Fibroblast of skin of left biceps (primary cell): Measurements from ENCODE around the gene CYSRT1.

Source experiments
- DNase-seq, 2 experiments: peaks; one replicate each; pipeline ENCODE4 v3.0.0-alpha.2; 2013; ENCODE audit warnings: low read depth in 2 of 2

Gene CYSRT1

DNA sequence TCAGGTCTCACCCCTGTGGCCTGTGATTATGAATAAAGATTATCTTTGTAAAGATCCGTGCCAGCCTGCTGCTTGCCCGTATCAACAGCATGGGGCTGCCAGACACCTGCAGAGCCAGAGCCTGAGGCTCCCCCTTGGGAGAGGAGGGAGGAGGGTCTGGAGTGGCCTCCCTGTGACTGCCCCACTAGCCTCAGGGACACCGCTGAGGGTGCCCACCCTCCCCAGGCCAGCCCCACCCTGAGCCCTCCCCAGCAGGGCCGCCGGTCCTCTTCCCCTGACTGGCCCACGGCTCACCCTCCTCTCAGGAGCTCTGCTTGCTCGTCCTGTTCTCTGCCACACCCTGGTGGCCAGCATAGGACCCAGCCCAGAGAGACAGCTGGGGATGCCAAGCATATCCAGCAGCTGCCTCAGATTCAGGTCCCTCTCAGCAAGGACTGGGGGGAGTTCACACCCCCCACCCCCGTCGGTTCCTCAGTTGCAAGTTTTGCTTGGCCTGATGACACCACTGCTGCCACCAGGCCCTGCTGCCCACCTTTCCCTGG is 34.6 kb upstream of the CYSRT1 start:
- DNase-seq, result no peak

DNA sequence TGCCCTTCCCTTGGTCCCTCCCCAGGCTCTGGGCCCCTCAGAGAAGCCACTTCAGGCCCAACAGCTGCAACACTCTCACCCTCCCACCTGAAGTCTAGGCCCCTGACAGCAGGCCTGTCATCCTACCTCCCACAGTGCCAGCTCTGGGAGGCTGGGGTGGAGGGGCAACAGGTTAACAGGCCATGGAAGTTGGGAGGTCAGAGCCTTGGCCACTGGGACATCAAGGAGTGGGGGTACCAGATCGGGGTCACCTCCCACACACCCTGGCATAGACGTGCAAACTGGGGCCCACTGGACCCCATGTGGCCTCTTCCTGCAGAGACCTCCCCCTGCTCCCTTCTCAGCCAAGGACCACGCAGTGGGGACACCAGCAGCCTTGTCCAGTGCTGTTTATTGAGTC is 33.7 kb upstream of the CYSRT1 start:
- no peak for DNase-seq

DNA sequence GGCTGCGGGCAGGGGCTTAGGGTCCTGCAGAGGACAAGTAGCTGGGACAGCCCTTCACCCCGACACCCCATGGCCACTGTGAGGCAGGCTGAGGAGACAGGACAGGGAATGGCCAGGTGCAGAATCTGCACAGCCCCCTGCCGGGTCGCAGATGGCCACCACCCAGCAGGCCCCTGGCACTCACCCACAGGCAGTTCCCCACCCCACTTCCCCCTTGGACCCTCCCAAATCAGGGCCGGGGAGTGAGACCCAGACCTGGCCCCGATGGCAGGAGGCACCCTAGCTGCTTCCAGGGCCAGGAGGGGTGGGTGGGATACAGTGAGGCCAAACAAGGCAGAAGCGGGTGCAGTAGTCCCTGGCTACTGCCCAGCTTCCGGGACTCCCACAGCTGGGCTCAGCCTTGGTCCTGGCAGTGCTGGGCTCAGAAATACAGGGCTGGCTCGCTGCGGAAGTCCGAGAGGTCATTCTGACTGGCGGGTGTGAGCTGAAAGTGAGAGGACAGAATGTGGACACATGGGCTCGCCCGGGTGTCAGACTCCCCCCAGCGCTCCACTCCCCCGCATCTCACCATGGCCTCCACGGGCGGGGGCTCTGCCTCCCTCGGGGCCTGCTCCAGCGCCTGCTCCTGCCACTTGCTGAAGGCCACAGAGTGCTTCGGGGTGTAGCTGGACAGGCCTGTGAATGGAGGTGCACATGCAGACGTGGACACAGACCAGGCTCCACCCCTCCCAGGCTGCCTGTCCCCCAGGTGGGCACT is 33.1 kb upstream of the CYSRT1 start:
- no peak for DNase-seq

- no peak for DNase-seq
Measured at GRCh38 chr9:137192448-137192780, 32.6 kb upstream of the CYSRT1 start.

DNA sequence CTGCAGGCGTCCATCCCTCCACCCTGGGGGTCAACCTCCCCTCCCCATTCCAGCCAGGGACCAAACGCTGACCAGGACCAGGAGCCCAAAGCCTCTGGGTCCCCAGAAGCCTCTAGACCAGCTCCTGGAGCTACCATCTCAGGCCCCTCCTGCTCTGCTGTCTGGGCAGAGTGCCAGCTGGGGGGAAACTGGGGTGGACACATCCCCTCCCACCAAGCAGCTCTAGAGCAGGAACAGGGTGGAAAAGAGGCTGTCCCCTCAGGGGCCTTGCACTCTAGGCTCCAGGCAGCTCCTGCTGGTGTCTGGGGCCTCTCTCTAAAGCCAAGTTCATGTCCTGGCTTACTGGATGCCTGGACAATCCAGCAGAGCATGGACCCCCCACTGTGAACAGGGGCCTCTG is 32.1 kb upstream of the CYSRT1 start:
- DNase-seq, result no peak

DNA sequence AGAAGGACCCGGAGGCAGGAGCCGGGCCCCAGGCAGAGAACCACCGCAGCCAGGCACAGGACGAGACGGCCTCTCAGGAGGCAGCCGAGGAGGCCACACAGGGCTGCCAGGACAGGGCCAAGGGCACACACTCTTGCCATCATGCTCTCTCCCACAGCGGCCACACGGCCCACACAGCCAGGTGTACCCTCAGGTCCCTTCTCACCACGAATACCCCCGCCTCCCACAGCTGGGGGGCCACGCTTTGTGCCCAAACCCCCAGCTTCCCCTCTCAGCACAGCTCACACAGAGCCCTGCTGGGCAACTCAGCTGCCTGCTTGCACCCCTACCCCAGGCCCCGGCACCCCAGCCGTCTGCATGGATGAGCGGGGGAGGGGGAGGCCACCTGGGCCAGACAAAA is 31.2 kb upstream of the CYSRT1 start:
- DNase-seq, result no peak

DNA sequence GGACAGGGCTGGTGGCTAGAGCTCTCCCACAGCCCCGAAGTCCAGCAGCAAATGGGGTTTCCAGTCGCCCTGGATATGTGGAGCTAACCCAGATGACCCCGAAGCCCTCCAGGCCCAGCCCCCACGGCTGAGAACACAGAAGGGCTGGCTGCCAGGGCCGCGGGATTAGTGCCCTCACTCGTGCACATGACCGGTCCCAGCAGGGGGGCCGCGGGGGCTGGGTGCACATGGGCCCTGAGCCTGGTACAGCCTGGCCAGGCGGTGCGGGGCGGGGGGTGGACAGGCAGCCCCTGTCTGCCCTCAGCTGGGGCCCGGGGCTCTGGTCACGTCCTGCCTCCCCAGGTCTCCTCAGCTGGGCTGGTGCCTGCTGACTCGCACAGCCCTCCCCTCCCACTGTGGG is 30.6 kb upstream of the CYSRT1 start:
- DNase-seq, result no peak

DNA sequence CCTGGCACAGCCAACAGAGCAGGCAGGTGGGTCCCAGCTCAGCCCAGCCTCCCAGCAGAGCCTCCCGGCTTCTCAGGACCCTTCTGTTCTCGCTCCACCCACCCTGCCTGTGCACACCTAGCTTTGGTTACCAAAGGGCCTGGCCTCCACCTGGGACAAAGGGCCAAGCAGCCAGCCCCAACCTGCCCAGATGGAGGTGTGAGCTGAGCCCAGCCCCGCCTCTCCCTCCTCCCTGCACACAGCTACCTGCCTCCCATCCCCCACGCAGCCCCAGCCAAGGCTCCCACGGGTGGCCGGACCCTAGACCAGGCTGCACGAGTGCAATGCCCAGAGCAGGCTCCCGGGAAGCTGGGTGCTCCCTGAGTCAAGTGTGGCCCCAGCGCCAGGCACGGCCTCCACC is 30.1 kb upstream of the CYSRT1 start:
- DNase-seq, result no peak

GRCh38 chr9:137195525-137196220 is 29.3 kb upstream of the CYSRT1 start:
- DNase-seq, result no peak

DNA sequence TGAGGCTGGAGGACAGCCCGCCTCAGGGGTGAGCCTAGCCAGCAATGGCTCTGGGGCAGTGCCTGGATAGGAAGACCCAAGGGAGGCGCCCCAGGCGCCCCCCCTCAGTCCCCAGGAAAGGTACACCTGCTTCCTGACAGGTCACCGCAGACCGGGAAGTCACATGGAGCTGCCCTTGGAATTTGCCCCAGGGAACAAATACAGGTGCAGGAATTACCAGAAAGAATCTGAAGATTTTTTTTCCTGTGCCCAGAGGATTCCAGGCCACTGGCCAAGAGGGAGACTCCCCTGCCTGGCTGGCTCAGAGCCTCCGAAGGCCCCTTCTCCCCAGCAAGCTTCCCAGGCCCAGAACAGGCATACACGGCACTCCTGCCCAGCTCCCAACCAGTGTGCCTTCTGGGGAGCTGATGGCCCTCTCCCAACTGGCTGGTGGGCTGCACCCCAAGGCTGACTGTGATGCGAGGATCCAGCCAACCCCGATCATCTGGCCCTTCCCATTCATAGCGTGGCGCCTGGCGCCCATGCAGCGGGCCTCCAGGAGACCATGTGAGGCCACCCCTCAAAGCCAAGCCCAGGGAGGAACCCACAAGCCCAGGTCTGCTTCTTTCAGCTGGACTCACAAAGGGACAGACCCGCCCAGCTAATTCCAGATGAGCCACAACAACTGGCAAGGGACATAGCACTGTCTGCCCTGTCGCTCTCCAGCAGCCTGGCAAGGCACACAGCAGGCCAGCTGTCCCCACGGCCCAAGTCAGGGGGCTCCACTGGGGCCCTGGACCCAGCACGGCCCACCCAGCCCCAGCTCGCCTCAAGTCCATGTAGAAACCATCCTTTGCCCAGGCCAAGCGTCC is 26.7 kb upstream of the CYSRT1 start:
- DNase-seq, result no peak

- DNase-seq, result no peak
Measured at GRCh38 chr9:137198902-137199283, 26.1 kb upstream of the CYSRT1 start.

GRCh38 chr9:137199411-137200121 is 25.4 kb upstream of the CYSRT1 start:
- DNase-seq, result no peak

DNA sequence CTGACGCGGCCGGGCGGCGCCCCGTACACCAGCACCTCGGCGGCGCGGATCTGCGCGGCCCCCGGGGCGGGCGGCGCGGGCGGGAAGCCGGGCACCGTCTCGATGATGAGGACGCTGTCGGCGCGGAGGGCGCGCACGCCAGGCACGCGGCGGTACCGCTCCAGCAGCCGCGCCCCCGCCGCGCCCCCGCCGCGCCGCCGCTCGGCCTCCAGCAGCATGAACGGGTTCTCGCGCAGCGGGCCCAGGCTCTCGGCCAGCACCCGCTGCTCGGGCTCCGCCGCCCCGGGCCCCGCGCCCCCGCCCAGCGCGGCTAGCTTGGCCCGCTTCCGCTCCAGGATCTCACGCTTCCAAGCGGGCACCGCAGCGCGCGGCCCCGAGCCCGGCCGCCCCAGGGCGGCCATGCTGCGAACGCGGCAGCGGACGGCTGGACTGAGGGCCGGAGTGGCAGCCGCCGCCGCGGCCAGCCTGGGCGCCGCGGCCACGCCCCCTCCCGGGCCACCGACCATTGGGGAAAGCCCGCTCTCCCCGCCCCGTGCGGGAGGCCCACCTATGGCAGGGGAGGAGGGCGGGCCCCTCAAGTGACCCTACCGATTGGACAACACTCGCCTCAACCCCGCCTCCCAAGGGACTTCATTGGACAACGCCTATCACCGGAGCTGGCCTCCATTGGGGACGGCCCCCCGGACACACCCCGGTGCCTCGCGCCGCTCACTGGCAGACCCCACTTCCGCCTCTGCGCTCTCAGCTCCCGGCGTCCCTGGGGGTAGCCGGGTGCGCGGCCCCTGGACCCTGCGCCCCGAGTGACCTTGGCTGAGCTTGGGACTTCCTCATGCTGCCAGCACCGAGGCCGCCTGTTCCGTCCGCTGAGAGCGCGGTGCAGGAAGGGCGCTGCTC is 24.4 kb upstream of the CYSRT1 start, which contains the start of gene TPRN:
Gene TPRN, minus strand, starts transcription at position 431 of the 894 bp plus-strand sequence. Its CDS starts 30 bp downstream, at position 401.
- peak; percentile 98 for DNase-seq

DNA sequence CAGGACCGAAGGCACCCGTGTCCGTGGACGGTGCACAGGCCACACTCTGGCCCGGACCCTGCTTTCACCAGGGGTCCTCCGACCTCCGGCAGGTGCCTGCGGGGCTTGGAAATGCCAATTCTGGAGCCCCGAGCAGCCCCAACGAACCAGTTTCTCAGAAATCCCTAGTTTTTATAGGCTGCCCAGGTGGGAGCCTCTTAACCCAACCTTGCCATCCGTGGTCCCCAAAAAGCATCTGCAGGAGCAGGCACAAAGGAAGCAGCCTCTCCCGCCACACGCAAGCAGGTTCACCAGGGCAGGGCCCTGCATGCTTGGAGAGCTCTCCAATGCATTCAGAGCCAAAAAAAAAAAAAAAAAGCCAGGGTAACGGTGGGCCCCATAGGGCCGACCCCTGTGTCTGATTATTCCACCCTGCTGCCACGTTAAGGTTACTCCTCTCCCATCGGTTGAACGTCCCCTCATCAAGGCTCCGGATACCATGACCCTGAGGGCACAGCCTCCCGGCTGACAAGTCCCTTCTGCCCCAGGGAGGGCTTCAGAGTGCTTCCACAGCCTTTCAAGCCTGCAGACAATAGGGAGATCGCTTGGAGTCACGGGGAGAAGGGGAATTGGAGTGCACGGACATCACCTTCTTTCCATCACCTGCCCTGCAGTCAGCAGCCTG is 23.6 kb upstream of the CYSRT1 start:
- no peak for DNase-seq

DNA sequence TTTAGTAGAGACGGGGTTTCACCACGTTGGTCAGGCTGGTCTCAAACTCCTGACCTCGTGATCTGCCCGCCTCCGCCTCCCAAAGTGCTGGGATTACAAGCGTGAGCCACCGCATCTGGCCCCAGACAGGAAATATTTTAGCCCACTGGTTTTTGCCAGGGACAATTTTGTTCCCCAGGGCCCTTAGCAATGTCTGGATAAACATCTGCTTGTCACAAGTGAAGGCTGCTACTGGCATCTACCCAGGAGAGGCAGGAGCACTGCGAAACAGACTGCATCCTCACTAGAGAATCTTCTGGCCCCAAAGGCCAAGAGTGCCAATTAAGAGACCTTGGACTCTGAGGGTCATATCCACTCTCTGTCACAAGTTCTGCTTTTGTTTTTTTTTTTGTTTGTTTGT is 22.0 kb upstream of the CYSRT1 start:
- no peak for DNase-seq

GRCh38 chr9:137204731-137205125 is 20.2 kb upstream of the CYSRT1 start:
- DNase-seq, result no peak

GRCh38 chr9:137205126-137206069 is 19.6 kb upstream of the CYSRT1 start, which contains the start of the genes NDOR1 and TMEM203:
Gene NDOR1, plus strand, starts transcription at chr9:137205700. Its CDS starts 78 bp downstream, at chr9:137205778.
Gene TMEM203, minus strand, starts transcription at chr9:137205648. Its CDS starts 234 bp downstream, at chr9:137205414.
- peak; percentile 41 to 42 for DNase-seq

GRCh38 chr9:137206602-137207001 is 18.4 kb upstream of the CYSRT1 start:
- DNase-seq, result no peak

- DNase-seq, result no peak
Measured at GRCh38 chr9:137211532-137211931, 13.4 kb upstream of the CYSRT1 start.
